Fibroblast of skin of back (primary cell): ENCODE data around the gene ADAMTS8.

ENCODE experiments used
- DNase-seq: peaks from one replicate; pipeline ENCODE4 v3.0.0-alpha.2; 2013

ADAMTS8 gene

GRCh38 chr11:130418210-130418609 is 10.2 kb downstream of the ADAMTS8 start:
- no peak for DNase-seq

- no peak for DNase-seq
Measured at GRCh38 chr11:130416906-130417305, 11.5 kb downstream of the ADAMTS8 start.

GRCh38 chr11:130416530-130416882 is 11.9 kb downstream of the ADAMTS8 start:
- DNase-seq: no peak

GRCh38 chr11:130415731-130416529 is 12.5 kb downstream of the ADAMTS8 start:
- DNase-seq: no peak

- no peak for DNase-seq
Measured at GRCh38 chr11:130414107-130415080, 14.0 kb downstream of the ADAMTS8 start.

- DNase-seq: peak; percentile 93
Measured at GRCh38 chr11:130413405-130414106, 14.9 kb downstream of the ADAMTS8 start.

- no peak for DNase-seq
Measured at GRCh38 chr11:130411223-130411622, 17.2 kb downstream of the ADAMTS8 start.

GRCh38 chr11:130409594-130410388 is 18.6 kb downstream of the ADAMTS8 start:
- DNase-seq: no peak

GRCh38 chr11:130408901-130409300 is 19.5 kb downstream of the ADAMTS8 start:
- DNase-seq: no peak

- DNase-seq: no peak
Measured at GRCh38 chr11:130408401-130408890, 20.0 kb downstream of the ADAMTS8 start.

GRCh38 chr11:130407978-130408377 is 20.4 kb downstream of the ADAMTS8 start:
- peak; percentile 87 for DNase-seq

GRCh38 chr11:130405428-130405827 is 23.0 kb downstream of the ADAMTS8 start:
- no peak for DNase-seq

- no peak for DNase-seq
Measured at GRCh38 chr11:130404727-130405126, 23.7 kb downstream of the ADAMTS8 start.

- DNase-seq: no peak
Measured at GRCh38 chr11:130403967-130404366, 24.4 kb downstream of the ADAMTS8 start.

- DNase-seq: peak; percentile 88
Measured at GRCh38 chr11:130403271-130403804, 25.1 kb downstream of the ADAMTS8 start.

GRCh38 chr11:130402570-130402969 is 25.8 kb downstream of the ADAMTS8 start:
- no peak for DNase-seq

- peak; percentile 81 for DNase-seq
Measured at GRCh38 chr11:130400781-130401483, 27.5 kb downstream of the ADAMTS8 start.

GRCh38 chr11:130399196-130399595 is 29.2 kb downstream of the ADAMTS8 start:
- DNase-seq: no peak

- DNase-seq: no peak
Measured at GRCh38 chr11:130397780-130398179, 30.6 kb downstream of the ADAMTS8 start.

GRCh38 chr11:130396965-130397364 is 31.4 kb downstream of the ADAMTS8 start:
- no peak for DNase-seq

- DNase-seq: no peak
Measured at GRCh38 chr11:130394615-130395014, 33.8 kb downstream of the ADAMTS8 start.
